Chondrocyte (in vitro differentiated cells): Measurements from ENCODE around the gene CDK16. TPM values are rescaled to one million over a fixed set of nuclear protein-coding genes. Genes with fewer than 3 reads are reported as not detected.

Experiments used
- DNase-seq: peaks from one replicate; pipeline ENCODE4 v3.0.0; 2021; ENCODE audit warnings: mixed read lengths, low spot score
- H3K27ac Mint-ChIP-seq: one replicate; pipeline ENCODE4 v1.8.0; 2021; ENCODE audit warnings: mild to moderate bottlenecking, moderate library complexity, mixed read lengths; ENCODE audit not compliant: unreplicated experiment
- H3K27me3 Mint-ChIP-seq: 2 replicates; pipeline ENCODE4 v1.8.0; 2021; ENCODE audit warnings: low read depth, mixed read lengths
- H3K36me3 Mint-ChIP-seq: 2 replicates; pipeline ENCODE4 v1.8.0; 2021; ENCODE audit warnings: low read depth, mixed read lengths
- H3K4me1 Mint-ChIP-seq: 2 replicates; pipeline ENCODE4 v1.8.0; 2021; ENCODE audit warnings: low read depth, mild to moderate bottlenecking, mixed read lengths
- H3K4me3 Mint-ChIP-seq: one replicate; pipeline ENCODE4 v1.8.0; 2021; ENCODE audit warnings: mild to moderate bottlenecking, moderate library complexity, mixed read lengths; ENCODE audit not compliant: unreplicated experiment
- H3K9me3 Mint-ChIP-seq: 2 replicates; pipeline ENCODE4 v1.8.0; 2021; ENCODE audit warnings: low read depth, mixed read lengths
- CTCF ChIP-seq: fragments of 200-600 bp; sonication (generic); IDR thresholded peaks from 2 replicates; pipeline ENCODE4 v1.5.0; 2021; ENCODE audit warnings: antibody characterized with exemption, mild to moderate bottlenecking, moderate library complexity
- total RNA-seq: library from RNA; stranded (reverse); gene quantifications from 3 replicates; pipeline ENCODE4 v1.2.1, GENCODE V29; 2021

Gene CDK16
- total RNA-seq, 1 donor from 2014 or later = 172 TPM

GRCh38 chrX:47244676-47245075 is 26.2 kb downstream of the CDK16 start:
- no peak for DNase-seq
- peaks cover 66% of the 10 kb centered on the region for H3K36me3 Mint-ChIP-seq
- peak overlapping the region; percentile 36 for H3K27ac Mint-ChIP-seq
- H3K4me1 Mint-ChIP-seq = no peaks in the 10 kb centered on the region
- no peak overlapping the region for H3K4me3 Mint-ChIP-seq
- H3K9me3 Mint-ChIP-seq = no peaks in the 10 kb centered on the region
- TF ChIP-seq CTCF = no peak
- no peaks in the 10 kb centered on the region for H3K27me3 Mint-ChIP-seq

- Mint-ChIP-seq H3K27ac (no peak overlapping the region), H3K4me3 (no peak overlapping the region), H3K4me1 (no peaks in the 10 kb centered on the region), H3K27me3 (no peaks in the 10 kb centered on the region), H3K36me3 (peaks cover 61% of the 10 kb centered on the region), H3K9me3 (no peaks in the 10 kb centered on the region)
- no peak for TF ChIP-seq CTCF
- no peak for DNase-seq
Observed at GRCh38 chrX:47245156-47245555, 26.7 kb downstream of the CDK16 start.

GRCh38 chrX:47247206-47247998 is 28.9 kb downstream of the CDK16 start:
- Mint-ChIP-seq H3K4me3 (no peak overlapping the region), H3K9me3 (no peaks in the 10 kb centered on the region), H3K36me3 (peaks cover 43% of the 10 kb centered on the region), H3K27me3 (no peaks in the 10 kb centered on the region), H3K27ac (no peak overlapping the region), H3K4me1 (no peaks in the 10 kb centered on the region)
- DNase-seq = no peak
- no peak for TF ChIP-seq CTCF

GRCh38 chrX:47247999-47248320 is 29.5 kb downstream of the CDK16 start:
- H3K36me3 Mint-ChIP-seq = peaks cover 40% of the 10 kb centered on the region
- no peaks in the 10 kb centered on the region for H3K4me1 Mint-ChIP-seq
- no peak overlapping the region for H3K4me3 Mint-ChIP-seq
- DNase-seq = no peak
- H3K27ac Mint-ChIP-seq = no peak overlapping the region
- TF ChIP-seq CTCF = no peak
- peaks cover 3% of the 10 kb centered on the region for H3K9me3 Mint-ChIP-seq
- H3K27me3 Mint-ChIP-seq = no peaks in the 10 kb centered on the region

GRCh38 chrX:47248576-47248975 is 30.1 kb downstream of the CDK16 start:
- H3K36me3 Mint-ChIP-seq = peaks cover 38% of the 10 kb centered on the region
- H3K4me3 Mint-ChIP-seq = no peak overlapping the region
- H3K9me3 Mint-ChIP-seq = peaks cover 4% of the 10 kb centered on the region
- H3K27me3 Mint-ChIP-seq = no peaks in the 10 kb centered on the region
- H3K4me1 Mint-ChIP-seq = no peaks in the 10 kb centered on the region
- H3K27ac Mint-ChIP-seq = no peak overlapping the region
- no peak for TF ChIP-seq CTCF
- DNase-seq = no peak
